GM23248 (cell line): ENCODE results near the gene KASH5. TPM values are rescaled to one million over a fixed set of nuclear protein-coding genes. Genes with fewer than 3 reads are reported as not detected.
A peak's percentile ranks its signal among the peaks of the same experiment; 100 is the strongest.

Source experiments
- DNase-seq: peaks from one replicate; pipeline ENCODE4 v3.0.0-alpha.2; 2015
- H2AFZ ChIP-seq: fragments of 200-600 bp; sonication (generic); 2 replicates; pipeline ENCODE4 v1.6.1; 2016; ENCODE audit warnings: antibody characterized with exemption
- H3F3A ChIP-seq: fragments of 200-600 bp; sonication (generic); 2 replicates; pipeline ENCODE4 v1.6.1; 2016; ENCODE audit warnings: mild to moderate bottlenecking, antibody characterized with exemption, mixed run types; ENCODE audit not compliant: insufficient read depth
- H3K27ac ChIP-seq: fragments of 200-600 bp; sonication (generic); 2 replicates; pipeline ENCODE4 v1.5.1; 2016; ENCODE audit warnings: mild to moderate bottlenecking
- H3K27me3 ChIP-seq: fragments of 200-600 bp; sonication (generic); replicated peaks from 2 replicates; pipeline ENCODE4 v1.6.1; 2016; ENCODE audit warnings: mild to moderate bottlenecking; ENCODE audit not compliant: insufficient read depth
- H3K36me3 ChIP-seq: fragments of 200-600 bp; sonication (generic); 2 replicates; pipeline ENCODE4 v1.6.1; 2016; ENCODE audit warnings: low read depth, mild to moderate bottlenecking
- H3K4me1 ChIP-seq: fragments of 200-600 bp; sonication (generic); 2 replicates; pipeline ENCODE4 v1.6.1; 2016; ENCODE audit warnings: mild to moderate bottlenecking; ENCODE audit not compliant: insufficient read depth
- H3K4me2 ChIP-seq: fragments of 200-600 bp; sonication (generic); one replicate; pipeline ENCODE4 v1.6.1; 2016; ENCODE audit warnings: mild to moderate bottlenecking; ENCODE audit not compliant: unreplicated experiment
- H3K4me3 ChIP-seq: fragments of 200-600 bp; sonication (generic); 2 replicates; pipeline ENCODE4 v1.5.1; 2016; ENCODE audit warnings: mild to moderate bottlenecking
- H3K79me2 ChIP-seq: fragments of 200-600 bp; sonication (generic); 2 replicates; pipeline ENCODE4 v1.6.1; 2016; ENCODE audit warnings: mild to moderate bottlenecking; ENCODE audit not compliant: insufficient read depth
- H3K9ac ChIP-seq: fragments of 200-600 bp; sonication (generic); 2 replicates; pipeline ENCODE4 v1.6.1; 2016; ENCODE audit warnings: mild to moderate bottlenecking
- H3K9me2 ChIP-seq: fragments of 200-600 bp; sonication (generic); 2 replicates; pipeline ENCODE4 v1.6.1; 2016; ENCODE audit warnings: mixed run types, mild to moderate bottlenecking, moderate library complexity; ENCODE audit not compliant: insufficient read depth
- H3K9me3 ChIP-seq: fragments of 200-600 bp; sonication (generic); one replicate; pipeline ENCODE4 v1.6.1; 2017; ENCODE audit warnings: low read depth
- H4K20me1 ChIP-seq: fragments of 200-600 bp; sonication (generic); 2 replicates; pipeline ENCODE4 v1.6.0; 2016; ENCODE audit not compliant: insufficient read depth
- EZH2 ChIP-seq: fragments of 200-600 bp; sonication (generic); IDR thresholded peaks from 2 replicates; pipeline ENCODE4 v1.6.1; 2018; ENCODE audit warnings: antibody characterized with exemption, mild to moderate bottlenecking; ENCODE audit not compliant: insufficient read depth, poor library complexity, severe bottlenecking
- EZH2phosphoT487 ChIP-seq: fragments of 200-600 bp; sonication (generic); IDR thresholded peaks from 2 replicates; pipeline ENCODE4 v1.6.1; 2018; ENCODE audit warnings: antibody characterized with exemption, moderate library complexity, mild to moderate bottlenecking, low read depth; ENCODE audit not compliant: insufficient read depth
- WGBS, 2 experiments: methylation state at CpG; one replicate each; pipeline ENCODE4 v1.1.6; 2015 to 2017; ENCODE audit warnings: low lambda C conversion rate in 2 of 2, low coverage in 1 of 2; ENCODE audit errors: missing lambda C conversion rate in 2 of 2; 5-methylcytosine and 5-hydroxymethylcytosine counted together
- in situ Hi-C: fragments of 300-500 bp; cut with MboI; formaldehyde crosslinking; loops from 2 replicates; pipeline ENCODE4 v1.15.0; 2020
- polyA plus RNA-seq: library from polyadenylated mRNA; unstranded; fragments of >200 nt; fragmentation: Nextera tagmentation; extraction: Ambion mirVana; gene quantifications from 2 replicates; pipeline ENCODE4 v1.2.1, GENCODE V29; 2016
- total RNA-seq: library from RNA; depleted of rRNA; stranded (reverse); fragments of >200 nt; shearing (Covaris generic); gene quantifications from 2 replicates; pipeline ENCODE4 v1.2.3, GENCODE V29; 2014

The KASH5 gene
- total and polyA plus RNA-seq, 2 experiments from 2014 or later: not detected

GRCh38 chr19:49423985-49424303, 35.9 kb downstream of the KASH5 start:
- TF ChIP-seq EZH2phosphoT487 (no peak), EZH2 (no peak)

DNA sequence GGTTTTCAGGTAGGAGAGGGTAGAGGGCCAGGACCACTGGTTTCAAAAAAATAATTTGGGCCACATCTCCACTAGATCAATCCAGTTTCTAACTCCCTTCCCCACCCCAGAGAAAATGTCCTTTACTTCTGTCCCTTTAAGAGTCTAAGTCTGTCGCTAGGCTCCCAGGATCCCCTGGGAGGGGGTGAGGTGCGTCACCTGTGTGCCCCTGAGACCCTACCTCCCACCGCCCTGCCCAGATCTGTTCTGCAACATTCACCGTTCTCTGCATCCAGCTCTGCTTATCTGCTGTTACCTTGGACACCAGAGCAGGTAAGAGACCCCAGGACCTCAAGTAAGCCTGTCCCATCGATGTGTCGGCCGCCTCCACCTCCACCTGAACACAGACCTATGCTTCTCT, 37.1 kb downstream of the KASH5 start, which contains the start of gene GFY:
GFY (plus strand) TSS at position 211 of the 400 bp plus-strand sequence. CDS start 1,043 bp downstream, outside the sequence.
- no peaks in the 10 kb centered on the region for H3K9me3 ChIP-seq
- H4K20me1 ChIP-seq: no peaks in the 10 kb centered on the region
- in situ Hi-C loops: no loop called here
- no peaks in the 10 kb centered on the region for H3K79me2 ChIP-seq
- no peak within 1 kb of the TSS for H3K4me2 ChIP-seq
- DNase-seq: no peak
- TF ChIP-seq EZH2phosphoT487 (no peak), EZH2 (no peak)
- no peaks in the 10 kb centered on the region for H3K36me3 ChIP-seq
- H3K27me3 ChIP-seq: peaks cover 87% of the 10 kb centered on the region
- H3K9me2 ChIP-seq: no peaks in the 10 kb centered on the region
- no peak within 1 kb of the TSS for H3K9ac ChIP-seq
- H3K4me3 ChIP-seq: no peak within 1 kb of the TSS
- 39% methylated on average over 7 of the region's 7 CpGs for WGBS, 2 experiments
- H3K4me1 ChIP-seq: 0 out of 2 replicates have a peak, but pooled peaks cover 5% of the 10 kb centered on the region
- no peaks in the 10 kb centered on the region for H3F3A ChIP-seq
- no peak within 1 kb of the TSS for H2AFZ ChIP-seq
- H3K27ac ChIP-seq: no peak within 1 kb of the TSS

More at GRCh38 chr19:49423985-49424303, 35.9 kb downstream of the KASH5 start:
- Histone ChIP-seq H3K9me2 (no peaks in the 10 kb centered on the region), H3F3A (no peaks in the 10 kb centered on the region), H3K27ac (no peak overlapping the region), H3K36me3 (no peaks in the 10 kb centered on the region), H2AFZ (no peak overlapping the region), H3K9ac (no peak overlapping the region), H3K4me1 (0 out of 2 replicates have a peak, but pooled peaks cover 5% of the 10 kb centered on the region), H3K9me3 (no peaks in the 10 kb centered on the region), H3K27me3 (peaks cover 85% of the 10 kb centered on the region), H3K4me2 (no peak overlapping the region), H4K20me1 (no peaks in the 10 kb centered on the region), H3K4me3 (no peak overlapping the region), H3K79me2 (no peaks in the 10 kb centered on the region)
- no peak for DNase-seq
- 12 to 26% methylated on average over 3 of the region's 3 CpGs for WGBS, 2 experiments
- in situ Hi-C loops: no loop called here

DNA sequence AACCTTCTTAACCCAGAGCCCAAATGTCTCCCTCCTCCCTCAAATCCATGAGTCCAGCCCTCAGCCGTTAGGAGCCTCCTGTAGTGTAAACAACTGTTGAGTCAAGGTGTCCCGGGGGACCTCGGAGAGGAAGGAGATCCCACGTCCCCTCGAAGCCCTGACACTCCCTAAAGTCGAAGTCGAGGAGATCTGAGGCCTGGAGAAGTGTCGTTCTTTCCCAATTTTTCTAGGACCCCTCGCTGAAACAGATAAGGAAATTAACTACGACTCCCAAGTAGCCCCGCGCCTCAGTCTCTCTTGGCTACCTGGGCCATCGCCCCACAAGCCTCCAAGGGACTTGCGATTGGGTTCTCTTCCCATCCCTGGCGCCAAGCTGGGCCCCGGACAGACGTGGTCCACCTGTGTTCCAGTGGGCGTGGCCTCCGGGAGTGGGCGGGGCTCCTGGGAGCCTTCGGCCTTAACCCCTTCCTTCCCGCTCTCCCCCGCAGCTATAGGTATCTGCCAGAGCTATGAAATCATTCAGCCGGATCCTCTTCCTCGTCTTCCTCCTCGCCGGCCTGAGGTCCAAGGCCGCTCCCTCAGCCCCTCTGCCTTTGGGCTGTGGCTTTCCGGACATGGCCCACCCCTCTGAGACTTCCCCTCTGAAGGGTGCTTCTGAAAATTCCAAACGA, 38.0 kb downstream of the KASH5 start:
- Histone ChIP-seq H3K9me2 (no peaks in the 10 kb centered on the region), H2AFZ (no peak overlapping the region), H3K4me2 (no peak overlapping the region), H3K4me1 (0 out of 2 replicates have a peak, but pooled peaks cover 4% of the 10 kb centered on the region), H3K27me3 (peaks cover 93% of the 10 kb centered on the region), H3K4me3 (no peak overlapping the region), H3K36me3 (no peaks in the 10 kb centered on the region), H3K9me3 (no peaks in the 10 kb centered on the region), H3F3A (no peaks in the 10 kb centered on the region), H3K79me2 (no peaks in the 10 kb centered on the region), H3K9ac (no peak overlapping the region), H4K20me1 (no peaks in the 10 kb centered on the region), H3K27ac (no peak overlapping the region)
- WGBS, 2 experiments: 2% methylated on average over 30 of the region's 30 CpGs
- in situ Hi-C loops: no loop called here
- peak; percentile 72 for DNase-seq
- TF ChIP-seq EZH2phosphoT487 (no peak), EZH2 (peak; percentile 15)

- in situ Hi-C loops: no loop called here
- Histone ChIP-seq H3K27me3 (peaks cover 95% of the 10 kb centered on the region), H3K9me3 (no peaks in the 10 kb centered on the region), H3K4me1 (no peaks in the 10 kb centered on the region), H3F3A (no peaks in the 10 kb centered on the region), H3K4me2 (no peak overlapping the region), H3K36me3 (no peaks in the 10 kb centered on the region), H3K27ac (no peak overlapping the region), H3K9ac (no peak overlapping the region), H3K9me2 (no peaks in the 10 kb centered on the region), H4K20me1 (no peaks in the 10 kb centered on the region), H3K79me2 (no peaks in the 10 kb centered on the region), H2AFZ (no peak overlapping the region), H3K4me3 (no peak overlapping the region)
- DNase-seq: no peak
- 32 to 34% methylated on average over 10 to 12 of the region's 12 CpGs for WGBS, 2 experiments
- no peak for TF ChIP-seq EZH2phosphoT487
- no peak for TF ChIP-seq EZH2
Measured at GRCh38 chr19:49427339-49427738, 39.3 kb downstream of the KASH5 start.
